Retinal pigment epithelial cell (primary cell): ENCODE data around the gene SLC25A11.

ENCODE experiments used
- DNase-seq: peaks from one replicate; pipeline ENCODE4 v3.0.0-alpha.2; 2010; ENCODE audit warnings: low read depth
- H3K4me3 ChIP-seq: 2 replicates; pipeline ENCODE4 v1.5.1; 2011; ENCODE audit warnings: mild to moderate bottlenecking, low read length, control low read depth, moderate library complexity
- CTCF ChIP-seq: conservative IDR thresholded peaks from 2 replicates; pipeline ENCODE4 v1.5.1; 2011; ENCODE audit warnings: low read depth, low read length, control low read depth, inconsistent platforms

Gene SLC25A11

GRCh38 chr17:4960279-4960922, 20.6 kb upstream of the SLC25A11 start:
- no peak for TF ChIP-seq CTCF
- DNase-seq, result no peak
- no peak overlapping the region for H3K4me3 ChIP-seq

- no peak for DNase-seq
- TF ChIP-seq CTCF, result no peak
- no peak overlapping the region for H3K4me3 ChIP-seq
Measured at GRCh38 chr17:4959261-4959965, 19.6 kb upstream of the SLC25A11 start.

GRCh38 chr17:4958102-4958501, 18.3 kb upstream of the SLC25A11 start:
- TF ChIP-seq CTCF, result no peak
- no peak overlapping the region for H3K4me3 ChIP-seq
- DNase-seq, result no peak

- DNase-seq, result no peak
- H3K4me3 ChIP-seq, result no peak overlapping the region
- peak; percentile 1 for TF ChIP-seq CTCF
Measured at GRCh38 chr17:4956493-4957061, 16.7 kb upstream of the SLC25A11 start.

- no peak for DNase-seq
- no peak overlapping the region for H3K4me3 ChIP-seq
- TF ChIP-seq CTCF, result no peak
Measured at GRCh38 chr17:4955091-4955490, 15.2 kb upstream of the SLC25A11 start.

- no peak overlapping the region for H3K4me3 ChIP-seq
- DNase-seq, result no peak
- no peak for TF ChIP-seq CTCF
Measured at GRCh38 chr17:4953451-4953961, 13.7 kb upstream of the SLC25A11 start.
